CD14-positive monocyte (primary cell): ENCODE results near the gene SPACDR. TPM values are rescaled to one million over a fixed set of nuclear protein-coding genes. Genes with fewer than 3 reads are reported as not detected.
"Not testable (repeated sequence)": the region's sequence is repeated elsewhere in the genome, so short reads cannot be mapped to it uniquely, and the experiment has no call there.

Source experiments
- DNase-seq, 3 donors: peaks; one replicate each; pipeline ENCODE4 v3.0.0-alpha.2; 2011 to 2022
- H2AFZ ChIP-seq: 2 replicates; pipeline ENCODE4 v1.6.0; 2012; ENCODE audit warnings: mild to moderate bottlenecking, low read depth, low read length, inconsistent platforms; ENCODE audit not compliant: insufficient read depth, poor library complexity, severe bottlenecking
- H3K27ac ChIP-seq, 2 donors: 1 replicate in 1 of 2; 2 replicates in 1 of 2; pipeline ENCODE4 v1.5.1; 2012 to 2013; ENCODE audit warnings: low read length in 2 of 2, control low read depth in 1 of 2, inconsistent platforms in 1 of 2, low read depth in 1 of 2, mild to moderate bottlenecking in 1 of 2
- H3K27me3 ChIP-seq, 2 donors: one replicate each; pipeline versions ENCODE4 v1.6.0 to v1.6.1; 2011 to 2013; ENCODE audit warnings: low read length in 2 of 2; ENCODE audit not compliant: control insufficient read depth in 2 of 2, insufficient read depth in 2 of 2
- H3K36me3 ChIP-seq, 2 donors: replicated peaks in 1 of 2; 1 replicate in 1 of 2; 2 replicates in 1 of 2; pipeline versions ENCODE4 v1.5.1 to v1.6.1; 2012 to 2013; ENCODE audit warnings: low read length in 2 of 2, control low read depth in 1 of 2, inconsistent platforms in 1 of 2, mild to moderate bottlenecking in 1 of 2; ENCODE audit not compliant: insufficient read depth in 2 of 2, control insufficient read depth in 1 of 2
- H3K4me1 ChIP-seq, 2 donors: 1 replicate in 1 of 2; 2 replicates in 1 of 2; pipeline versions ENCODE4 v1.5.1 to v1.6.1; 2012 to 2013; ENCODE audit warnings: low read length in 2 of 2, control low read depth in 1 of 2, inconsistent platforms in 1 of 2, mild to moderate bottlenecking in 1 of 2, moderate library complexity in 1 of 2; ENCODE audit not compliant: insufficient read depth in 2 of 2, control insufficient read depth in 1 of 2
- H3K4me2 ChIP-seq: replicated peaks from 2 replicates; pipeline ENCODE3; 2012; ENCODE audit warnings: low read length, moderate library complexity, mild to moderate bottlenecking; ENCODE audit not compliant: poor library complexity, severe bottlenecking; ENCODE audit errors: extremely low read depth
- H3K4me3 ChIP-seq, 3 experiments: fragments of 200-600 bp in 1 of 3; sonication (generic) in 1 of 3; replicated peaks in 1 of 3; 1 replicate in 2 of 3; 2 replicates in 1 of 3; pipeline ENCODE4 v1.5.1; 2011 to 2013; ENCODE audit warnings: low read length in 3 of 3, mild to moderate bottlenecking in 3 of 3, control low read depth in 2 of 3, low read depth in 2 of 3, inconsistent platforms in 1 of 3, moderate library complexity in 1 of 3
- H3K79me2 ChIP-seq: 2 replicates; pipeline ENCODE4 v1.6.0; 2012; ENCODE audit warnings: mild to moderate bottlenecking, control low read depth, inconsistent platforms, low read length, moderate library complexity; ENCODE audit not compliant: insufficient read depth
- H3K9ac ChIP-seq: 2 replicates; pipeline ENCODE4 v1.6.0; 2017; ENCODE audit warnings: low read length, mild to moderate bottlenecking; ENCODE audit not compliant: insufficient read depth, poor library complexity, severe bottlenecking
- H3K9me3 ChIP-seq, 2 donors: replicated peaks in 1 of 2; 1 replicate in 1 of 2; 2 replicates in 1 of 2; pipeline versions ENCODE4 v1.5.1 to v1.6.1; 2012 to 2013; ENCODE audit warnings: low read length in 2 of 2, control low read depth in 1 of 2; ENCODE audit not compliant: control insufficient read depth in 1 of 2, insufficient read depth in 1 of 2
- H4K20me1 ChIP-seq: 2 replicates; pipeline ENCODE4 v1.6.0; 2012; ENCODE audit warnings: mild to moderate bottlenecking, low read length, control low read depth, moderate library complexity; ENCODE audit not compliant: insufficient read depth
- H3K27ac Mint-ChIP-seq, 7 donors: one replicate each; pipeline ENCODE4 v1.8.0; 2020; ENCODE audit warnings: mild to moderate bottlenecking in 7 of 7, mixed read lengths in 7 of 7, moderate library complexity in 6 of 7, inconsistent platforms in 2 of 7
- H3K27me3 Mint-ChIP-seq, 3 donors: one replicate each; pipeline ENCODE4 v1.8.0; 2021 to 2022; ENCODE audit warnings: low read depth in 3 of 3, mild to moderate bottlenecking in 3 of 3, mixed read lengths in 3 of 3, moderate library complexity in 3 of 3, inconsistent platforms in 1 of 3
- H3K36me3 Mint-ChIP-seq, 2 donors: one replicate each; pipeline ENCODE4 v1.8.0; 2020; ENCODE audit warnings: mixed read lengths in 2 of 2, inconsistent platforms in 1 of 2, mild to moderate bottlenecking in 1 of 2
- H3K4me1 Mint-ChIP-seq: one replicate; pipeline ENCODE4 v1.8.0; 2020; ENCODE audit warnings: mild to moderate bottlenecking, mixed read lengths
- H3K4me3 Mint-ChIP-seq, 2 donors: one replicate each; pipeline ENCODE4 v1.8.0; 2020; ENCODE audit warnings: mild to moderate bottlenecking in 2 of 2, mixed read lengths in 2 of 2, moderate library complexity in 1 of 2
- H3K9me3 Mint-ChIP-seq, 7 donors: one replicate each; pipeline ENCODE4 v1.8.0; 2020 to 2022; ENCODE audit warnings: mixed read lengths in 7 of 7, mild to moderate bottlenecking in 6 of 7, moderate library complexity in 6 of 7, inconsistent platforms in 2 of 7
- CTCF ChIP-seq: fragments of 200-600 bp; IDR thresholded peaks from one replicate; pipeline ENCODE4 v1.8.0; 2022; ENCODE audit warnings: antibody characterized with exemption, mild to moderate bottlenecking
- WGBS: methylation state at CpG from one replicate; pipeline ENCODE4 v1.1.5; 2013; ENCODE audit warnings: missing lambda C conversion rate; ENCODE audit not compliant: insufficient coverage; 5-methylcytosine and 5-hydroxymethylcytosine counted together
- intact Hi-C, 2 donors: fragments of 100-400 bp; cut with micrococcal nuclease; formaldehyde crosslinking; loops; one replicate each; pipeline versions ENCODE4 v1.15.0 to v1.15.1; 2023
- polyA plus RNA-seq, 3 donors: library from polyadenylated mRNA; depleted of rRNA in 1 of 3; unstranded in 2 of 3; stranded (reverse) in 1 of 3; fragments of 300-500 nt in 2 of 3; fragments of >200 nt in 1 of 3; fragmentation: Illumina TruSeq in 2 of 3; gene quantifications; 1 replicate in 2 of 3; 2 replicates in 1 of 3; pipeline ENCODE4 v1.2.3, GENCODE V29; 2012 to 2021

The SPACDR gene
- polyA plus RNA-seq, 3 donors: 0.40 to 2.5 TPM; not detected in 1

GRCh38 chr7:100438731-100439130 lies 25.3 kb downstream of the SPACDR start:
- intact Hi-C loops: loop anchor here in 1 of 2 donors (10.0 kb wide), 1 partner anchor 236 kb away; the partner anchor contains the start of gene GNB2
- Histone ChIP-seq H3K36me3 (peaks cover 3 to 12% of the 10 kb centered on the region in 2 donors), H3K79me2 (peaks cover 27% of the 10 kb centered on the region), H3K4me1 (peaks cover 17 to 28% of the 10 kb centered on the region in 2 donors)
- not testable (repeated sequence) for H3K9me3 Mint-ChIP-seq, DNase-seq, H4K20me1 ChIP-seq, H3K4me2 ChIP-seq, H2AFZ ChIP-seq, H3K9me3 ChIP-seq, H3K4me3 Mint-ChIP-seq, H3K9ac ChIP-seq, H3K27me3 ChIP-seq, H3K4me3 ChIP-seq, H3K27ac ChIP-seq, H3K27me3 Mint-ChIP-seq
- peaks cover 20% of the 10 kb centered on the region for H3K4me1 Mint-ChIP-seq
- 95% methylated on average over 4 of the region's 8 CpGs for WGBS
- peaks cover 11 to 15% of the 10 kb centered on the region in 2 donors for H3K36me3 Mint-ChIP-seq
- peak overlapping the region in 1 of 7 donors; percentile 40 for H3K27ac Mint-ChIP-seq

GRCh38 chr7:100438172-100438571 lies 25.9 kb downstream of the SPACDR start:
- Histone ChIP-seq H3K79me2 (peaks cover 32% of the 10 kb centered on the region), H3K9me3 (no peaks in the 10 kb centered on the region), H3K27ac (no peak overlapping the region), H2AFZ (no peak overlapping the region), H3K4me2 (no peak overlapping the region), H3K4me1 (peaks cover 17 to 27% of the 10 kb centered on the region in 2 donors), H3K27me3 (no peaks in the 10 kb centered on the region), H3K9ac (no peak overlapping the region), H3K36me3 (peaks cover 9 to 18% of the 10 kb centered on the region in 2 donors), H3K4me3 (no peak overlapping the region), H4K20me1 (peaks cover 6% of the 10 kb centered on the region)
- Mint-ChIP-seq H3K4me3 (no peak overlapping the region), H3K9me3 (no peaks in the 10 kb centered on the region), H3K27ac (no peak overlapping the region), H3K36me3 (peaks cover 17 to 21% of the 10 kb centered on the region in 2 donors), H3K27me3 (peaks cover 0 to 1% (median 0%) of the 10 kb centered on the region in 3 donors), H3K4me1 (peaks cover 15% of the 10 kb centered on the region)
- no CpG with 5 or more reads among the region's 2 CpGs for WGBS
- intact Hi-C loops: loop anchor here in 1 of 2 donors (10.0 kb wide), 1 partner anchor 237 kb away; the partner anchor contains the start of gene GNB2
- TF ChIP-seq CTCF: no peak
- DNase-seq: no peak
